Coronary artery (tissue), 2 donors: Measurements from ENCODE around the gene FLT1.

Source experiments
- DNase-seq: peaks from one replicate; pipeline ENCODE4 v3.0.0-alpha.2; 2017; ENCODE audit warnings: low spot score
- H3K27ac ChIP-seq, 2 donors: fragments of 200-600 bp; sonication (generic); one replicate each; pipeline ENCODE4 v1.5.1; 2016 to 2019
- H3K4me3 ChIP-seq: fragments of 200-600 bp; sonication (generic); 2 replicates; pipeline ENCODE4 v1.5.1; 2016; ENCODE audit warnings: mild to moderate bottlenecking, moderate library complexity
- TF ChIP-seq, protein P1 (sequence below): fragments of 200-600 bp; sonication (generic); IDR thresholded peaks from one replicate; pipeline ENCODE4 v1.5.1; 2019; ENCODE audit warnings: antibody characterized with exemption

The FLT1 gene

DNA sequence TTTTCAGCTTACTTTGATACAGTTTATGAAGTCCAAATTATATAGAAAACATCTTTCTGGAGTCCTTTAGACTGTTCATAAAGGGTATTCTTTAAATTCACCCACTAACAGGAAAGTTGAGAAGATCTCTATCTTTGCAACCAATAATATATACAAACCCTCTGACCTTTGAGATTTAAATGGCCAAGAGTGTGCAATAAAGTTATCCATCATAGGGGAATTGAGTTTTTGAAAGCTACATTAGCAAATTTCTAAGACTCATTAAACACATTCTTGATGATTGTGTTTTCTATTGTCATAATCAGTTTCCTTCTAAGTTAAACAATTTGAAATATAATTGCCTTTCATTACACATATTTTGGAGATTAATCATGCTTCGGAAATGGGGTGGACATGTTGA is 15.9 kb downstream of the FLT1 start:
- Histone ChIP-seq H3K4me3 (no peak overlapping the region), H3K27ac (no peak overlapping the region)
- DNase-seq: no peak
- TF ChIP-seq, protein P1, sequence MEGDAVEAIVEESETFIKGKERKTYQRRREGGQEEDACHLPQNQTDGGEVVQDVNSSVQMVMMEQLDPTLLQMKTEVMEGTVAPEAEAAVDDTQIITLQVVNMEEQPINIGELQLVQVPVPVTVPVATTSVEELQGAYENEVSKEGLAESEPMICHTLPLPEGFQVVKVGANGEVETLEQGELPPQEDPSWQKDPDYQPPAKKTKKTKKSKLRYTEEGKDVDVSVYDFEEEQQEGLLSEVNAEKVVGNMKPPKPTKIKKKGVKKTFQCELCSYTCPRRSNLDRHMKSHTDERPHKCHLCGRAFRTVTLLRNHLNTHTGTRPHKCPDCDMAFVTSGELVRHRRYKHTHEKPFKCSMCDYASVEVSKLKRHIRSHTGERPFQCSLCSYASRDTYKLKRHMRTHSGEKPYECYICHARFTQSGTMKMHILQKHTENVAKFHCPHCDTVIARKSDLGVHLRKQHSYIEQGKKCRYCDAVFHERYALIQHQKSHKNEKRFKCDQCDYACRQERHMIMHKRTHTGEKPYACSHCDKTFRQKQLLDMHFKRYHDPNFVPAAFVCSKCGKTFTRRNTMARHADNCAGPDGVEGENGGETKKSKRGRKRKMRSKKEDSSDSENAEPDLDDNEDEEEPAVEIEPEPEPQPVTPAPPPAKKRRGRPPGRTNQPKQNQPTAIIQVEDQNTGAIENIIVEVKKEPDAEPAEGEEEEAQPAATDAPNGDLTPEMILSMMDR: no peak

DNA sequence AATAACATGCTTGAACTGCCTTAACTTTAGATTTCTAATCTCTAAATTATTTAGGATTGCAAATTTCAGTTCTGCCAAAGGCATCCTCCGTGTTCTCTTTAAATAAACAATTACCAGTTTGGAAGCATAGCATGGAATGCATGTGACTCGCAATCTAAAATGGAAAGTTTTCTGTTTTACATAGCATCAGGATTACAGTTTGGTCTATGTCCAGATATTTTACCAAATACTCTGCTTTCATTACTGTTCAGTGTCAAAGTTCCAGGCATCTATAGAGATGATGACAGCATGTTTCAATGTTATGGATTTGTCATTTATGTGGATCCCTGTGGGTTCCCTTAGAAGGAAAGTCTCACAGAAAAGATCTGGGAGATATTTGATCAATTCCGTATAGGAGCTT is 16.8 kb downstream of the FLT1 start:
- TF ChIP-seq, protein P1: no peak
- no peak overlapping the region for H3K4me3 ChIP-seq
- no peak for DNase-seq
- no peak overlapping the region for H3K27ac ChIP-seq

DNA sequence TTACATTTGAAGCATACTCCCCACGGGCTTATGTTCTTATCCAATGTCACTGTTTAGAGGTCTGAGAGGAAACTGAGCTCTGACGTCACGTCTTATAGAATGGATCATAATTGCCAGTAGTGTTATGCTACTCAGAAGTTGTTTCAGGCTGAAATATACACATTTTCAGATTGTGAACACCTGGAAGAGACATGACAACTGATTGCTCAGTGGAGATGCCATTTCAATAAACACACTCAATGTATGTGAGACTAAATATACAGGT is 17.3 kb downstream of the FLT1 start:
- Histone ChIP-seq H3K27ac (no peak overlapping the region), H3K4me3 (no peak overlapping the region)
- no peak for DNase-seq
- TF ChIP-seq, protein P1: no peak

DNA sequence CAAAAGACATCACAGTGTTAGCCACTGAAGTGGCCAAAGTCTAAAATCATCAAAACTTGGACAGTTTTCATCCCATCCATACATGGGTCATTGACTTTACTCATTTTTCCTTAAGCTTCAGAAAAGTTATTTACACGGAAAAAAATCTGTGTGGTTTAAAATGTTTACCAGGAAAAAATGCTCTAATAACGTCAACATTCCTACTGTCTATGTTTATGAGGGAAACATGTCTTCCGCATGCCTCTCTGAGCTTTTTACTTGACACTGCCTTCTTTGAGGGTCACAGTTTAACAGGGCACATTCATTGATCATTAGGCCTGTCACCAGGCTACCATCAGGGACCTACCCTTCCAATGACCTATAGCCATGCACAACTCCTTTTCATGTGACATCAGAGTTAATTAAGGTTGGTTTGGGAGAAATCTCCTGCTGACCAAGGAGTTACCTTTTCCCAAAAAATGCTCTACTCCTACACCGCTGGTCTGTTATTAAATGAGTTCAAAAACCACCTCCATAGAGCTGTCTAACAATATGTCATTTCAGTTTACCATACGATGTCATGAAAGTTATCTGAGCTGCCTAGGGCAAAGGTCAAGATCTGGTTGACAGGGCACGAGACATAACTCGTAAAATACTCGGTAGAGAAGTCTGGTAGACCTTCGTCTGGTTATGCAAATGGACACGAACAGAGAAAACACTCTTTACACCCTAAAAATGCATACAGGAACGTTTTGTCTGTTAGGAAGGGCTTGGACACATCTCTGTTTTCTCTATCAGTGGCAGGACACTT is 17.8 kb downstream of the FLT1 start:
- TF ChIP-seq, protein P1: no peak
- no peak for DNase-seq
- no peak overlapping the region for H3K4me3 ChIP-seq
- no peak overlapping the region for H3K27ac ChIP-seq

DNA sequence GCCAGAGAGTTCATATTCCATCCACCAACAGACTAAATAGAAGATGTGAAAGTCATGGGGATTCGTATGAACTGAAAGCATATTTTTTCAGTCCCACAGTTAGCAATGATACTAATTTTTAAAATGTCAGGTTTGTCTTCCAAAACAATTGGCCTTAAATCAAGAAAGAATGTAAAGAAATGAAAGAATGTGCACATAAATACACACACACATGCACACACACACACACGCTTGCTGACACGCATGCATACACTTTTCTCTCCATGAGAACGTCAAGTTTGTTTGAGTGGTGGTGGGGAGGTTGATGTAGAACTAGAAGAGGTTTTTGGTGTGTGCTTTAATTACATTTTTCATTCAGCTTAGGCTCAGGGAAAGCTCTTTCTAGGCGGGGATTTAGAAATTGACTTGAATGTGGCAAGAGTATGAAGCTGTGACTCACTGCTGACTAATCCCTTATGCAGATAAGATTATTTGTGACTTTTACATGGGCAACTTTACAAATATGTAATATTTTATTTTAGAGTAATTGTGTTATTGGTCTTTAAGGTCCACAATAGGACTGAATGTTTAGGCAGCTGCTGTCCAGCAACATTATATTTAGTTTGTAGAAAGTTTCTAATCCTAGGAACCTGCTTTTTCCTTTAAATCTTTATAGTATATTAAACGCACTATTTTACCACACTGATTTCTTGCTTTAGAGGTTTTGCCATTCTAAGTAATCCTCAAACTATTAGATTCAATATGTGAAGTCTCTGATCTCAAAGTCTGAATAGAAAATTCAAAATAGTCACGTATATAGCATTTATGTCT is 18.8 kb downstream of the FLT1 start:
- no peak for DNase-seq
- Histone ChIP-seq H3K4me3 (no peak overlapping the region), H3K27ac (no peak overlapping the region)
- TF ChIP-seq, protein P1: no peak

DNA sequence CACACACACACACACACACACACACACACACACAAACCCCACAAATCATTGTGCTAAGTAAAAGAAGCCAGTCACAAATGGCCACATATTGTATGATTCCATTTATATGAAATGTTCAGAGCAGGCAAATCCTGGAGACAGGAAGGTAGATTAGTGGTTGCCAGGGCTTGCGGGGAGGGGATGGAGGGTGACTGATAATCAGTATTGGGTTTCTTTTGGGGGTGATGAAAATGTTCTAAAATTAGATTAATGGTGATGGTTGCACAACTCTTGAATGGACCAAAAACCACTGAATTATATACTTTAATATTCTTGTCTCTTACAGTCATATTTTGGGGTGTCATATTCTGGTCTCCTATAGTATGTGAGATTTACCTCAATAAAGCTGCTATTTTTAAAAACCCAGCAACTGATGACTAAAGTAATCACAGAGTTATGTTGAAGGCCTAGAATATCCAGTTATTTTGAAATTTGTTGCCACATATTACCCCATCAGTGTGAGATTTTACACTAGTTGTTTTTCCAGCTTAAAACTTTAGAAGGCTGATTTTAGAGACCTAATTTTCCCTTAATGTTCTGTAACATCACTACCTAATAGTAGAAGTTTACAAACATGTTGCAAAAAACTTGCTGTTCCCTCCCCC is 20.3 kb downstream of the FLT1 start:
- DNase-seq: no peak
- Histone ChIP-seq H3K27ac (no peak overlapping the region), H3K4me3 (no peak overlapping the region)
- TF ChIP-seq, protein P1: no peak
